ENCODE results near the gene RPUSD1.
A peak's percentile ranks its signal among the peaks of the same experiment; 100 is the strongest.
"Not testable (repeated sequence)": the region's sequence is repeated elsewhere in the genome, so short reads cannot be mapped to it uniquely, and the experiment has no call there.

RPUSD1 gene, protein sequence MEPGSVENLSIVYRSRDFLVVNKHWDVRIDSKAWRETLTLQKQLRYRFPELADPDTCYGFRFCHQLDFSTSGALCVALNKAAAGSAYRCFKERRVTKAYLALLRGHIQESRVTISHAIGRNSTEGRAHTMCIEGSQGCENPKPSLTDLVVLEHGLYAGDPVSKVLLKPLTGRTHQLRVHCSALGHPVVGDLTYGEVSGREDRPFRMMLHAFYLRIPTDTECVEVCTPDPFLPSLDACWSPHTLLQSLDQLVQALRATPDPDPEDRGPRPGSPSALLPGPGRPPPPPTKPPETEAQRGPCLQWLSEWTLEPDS

GRCh38 chr16:787978-788398, at the start of gene RPUSD1:
Gene RPUSD1 (minus strand): TSS chr16:788381. CDS start chr16:787737, 644 bp downstream.
- DNase-seq: no peak

GRCh38 chr16:836822-837221, 48.6 kb upstream of the RPUSD1 start:
- not testable (repeated sequence) for DNase-seq

DNA sequence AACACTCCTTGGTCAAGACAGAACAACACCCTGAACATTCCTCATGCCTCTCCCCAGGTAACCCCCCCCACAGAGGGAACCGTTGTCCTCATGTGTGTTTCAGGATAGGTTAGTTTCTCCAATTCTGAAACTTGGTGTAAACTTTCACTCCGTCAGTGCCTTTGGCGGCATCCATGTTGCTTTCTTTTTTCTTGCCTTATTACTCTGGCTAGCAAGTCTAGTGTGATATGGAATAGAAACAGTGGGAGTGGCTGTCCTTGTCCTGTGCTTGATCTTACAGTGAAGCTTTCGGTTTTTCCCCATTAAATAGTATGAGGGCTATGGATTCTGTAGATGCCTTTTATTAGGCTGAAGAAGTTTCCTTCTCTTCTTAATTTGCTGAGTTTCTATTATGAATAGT, 48.0 kb upstream of the RPUSD1 start:
- DNase-seq: no peak

DNA sequence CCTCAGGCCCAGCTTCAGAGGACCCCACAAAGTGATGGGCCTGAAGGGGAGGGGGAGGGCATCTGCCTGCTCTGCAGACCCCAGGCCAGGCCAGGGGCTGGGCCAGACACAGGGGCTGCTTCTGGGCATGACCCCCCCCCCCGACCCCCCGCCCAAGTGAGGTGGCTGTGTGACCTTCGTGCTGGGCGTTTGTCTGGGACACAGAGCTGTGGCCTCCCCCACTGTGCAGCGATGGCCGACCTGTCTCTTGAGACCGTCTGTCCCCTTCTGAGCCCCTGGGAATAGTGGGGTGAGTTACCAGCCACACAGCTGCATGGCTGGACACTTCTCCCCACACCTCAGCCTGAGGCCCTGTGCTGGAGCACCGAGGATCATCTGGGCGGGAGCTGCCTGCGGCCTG, 47.2 kb upstream of the RPUSD1 start:
- no peak for DNase-seq

GRCh38 chr16:833411-833810, 45.2 kb upstream of the RPUSD1 start:
- no peak for DNase-seq

GRCh38 chr16:832652-833336, 44.6 kb upstream of the RPUSD1 start:
- DNase-seq: no peak

- DNase-seq: no peak
Measured at GRCh38 chr16:831571-832413, 43.6 kb upstream of the RPUSD1 start.

GRCh38 chr16:830871-831570, 42.8 kb upstream of the RPUSD1 start:
- no peak for DNase-seq

DNA sequence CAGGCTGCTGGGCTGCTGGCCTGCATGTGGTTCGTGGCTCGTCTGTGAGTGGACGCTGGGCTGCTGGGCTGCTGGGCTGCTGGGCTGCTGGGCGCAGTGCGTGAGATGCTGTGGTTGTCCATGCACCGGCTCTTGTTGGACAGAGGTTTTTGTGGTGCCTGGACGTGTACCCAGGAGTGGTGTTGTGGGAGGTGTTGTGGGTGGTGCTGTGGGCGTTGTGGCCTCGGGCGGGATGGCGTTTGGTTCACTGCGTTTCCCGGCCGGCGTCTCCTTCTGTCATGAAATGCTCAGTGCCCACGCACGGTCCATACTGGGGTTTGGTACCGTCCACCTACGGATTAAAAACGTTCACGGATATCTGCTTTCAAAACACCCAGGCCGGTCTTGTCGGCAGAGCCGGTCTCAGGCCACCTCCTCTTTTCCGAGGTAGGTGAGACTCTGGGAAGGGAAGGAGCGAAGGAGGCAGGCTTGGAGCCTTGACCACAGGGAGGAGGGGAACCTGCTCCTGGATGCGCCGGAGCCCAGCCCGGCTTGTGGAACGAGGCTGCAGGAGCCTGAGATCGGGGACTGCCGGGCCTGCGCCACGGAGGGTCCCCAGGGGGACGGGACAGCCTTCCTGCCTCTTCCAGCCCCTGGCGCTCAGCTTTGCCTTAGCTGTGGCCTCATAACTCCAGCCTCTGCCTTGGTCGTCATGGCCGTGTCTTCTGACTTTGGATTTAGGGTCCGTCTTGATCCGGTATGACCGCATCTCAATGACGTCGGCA, 42.1 kb upstream of the RPUSD1 start:
- DNase-seq: no peak

- no peak for DNase-seq
Measured at GRCh38 chr16:828891-829290, 40.7 kb upstream of the RPUSD1 start.

DNA sequence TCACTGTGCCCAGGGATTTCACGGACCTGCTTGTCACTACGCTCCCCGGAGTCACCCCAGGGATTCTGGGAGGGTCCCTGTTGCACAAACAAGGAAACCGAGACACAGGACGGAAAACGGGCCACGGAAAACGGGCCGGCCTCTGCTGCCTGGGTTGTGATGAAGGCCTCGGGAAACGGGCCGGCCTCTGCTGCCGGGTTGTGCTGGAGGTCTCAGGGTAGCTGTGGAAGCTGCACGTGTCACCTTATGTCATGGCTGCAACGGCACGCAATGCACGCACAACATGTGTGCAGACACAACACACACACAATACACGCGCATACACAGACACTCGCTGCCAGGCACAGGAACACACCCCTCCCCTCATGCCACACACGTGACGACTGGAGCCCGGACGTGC, 39.3 kb upstream of the RPUSD1 start:
- no peak for DNase-seq

- DNase-seq: peak in 37 of 56 donors; percentile 9 to 83 (median 39)
Measured at GRCh38 chr16:825341-826061, 37.3 kb upstream of the RPUSD1 start.

DNA sequence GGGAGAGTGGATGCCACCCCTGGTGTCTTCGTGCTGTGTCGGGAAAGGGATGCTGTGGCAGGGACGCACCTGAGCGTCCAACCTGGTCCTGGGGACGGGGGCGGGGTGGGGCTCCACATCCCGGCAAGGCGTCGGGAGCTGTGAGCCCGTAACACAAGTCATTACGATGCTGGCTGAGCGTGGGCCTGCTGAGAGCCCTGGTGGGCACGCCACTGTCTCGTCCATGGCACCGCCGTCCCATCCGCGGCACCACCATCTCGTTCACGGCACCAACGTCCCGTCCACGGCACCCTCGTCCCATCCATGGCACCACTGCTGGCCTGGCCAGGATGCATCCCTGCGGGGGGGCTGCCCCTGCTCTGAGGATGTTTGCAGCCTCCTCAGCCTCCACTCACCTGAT, 36.4 kb upstream of the RPUSD1 start:
- no peak for DNase-seq

GRCh38 chr16:824194-824593, 36.0 kb upstream of the RPUSD1 start:
- DNase-seq: no peak

DNA sequence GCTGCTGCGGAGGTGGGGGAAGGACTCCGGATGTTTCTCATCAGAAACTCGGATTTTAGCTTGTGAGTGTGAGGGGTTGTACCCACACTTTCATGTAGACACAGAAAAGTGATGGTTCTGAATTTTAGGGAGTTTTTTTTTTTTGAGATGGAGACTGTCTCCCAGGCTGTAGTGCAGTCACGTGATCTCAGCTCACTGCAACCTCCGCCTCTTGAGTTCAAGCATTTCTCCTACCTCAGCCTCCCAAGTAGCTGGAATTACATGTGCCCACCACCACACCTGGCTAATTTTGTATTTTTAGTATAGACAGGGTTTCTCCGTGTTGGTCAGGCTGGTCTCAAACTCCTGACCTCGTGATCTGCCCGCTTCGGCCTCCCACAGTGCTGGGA, 34.7 kb upstream of the RPUSD1 start:
- no peak for DNase-seq

DNA sequence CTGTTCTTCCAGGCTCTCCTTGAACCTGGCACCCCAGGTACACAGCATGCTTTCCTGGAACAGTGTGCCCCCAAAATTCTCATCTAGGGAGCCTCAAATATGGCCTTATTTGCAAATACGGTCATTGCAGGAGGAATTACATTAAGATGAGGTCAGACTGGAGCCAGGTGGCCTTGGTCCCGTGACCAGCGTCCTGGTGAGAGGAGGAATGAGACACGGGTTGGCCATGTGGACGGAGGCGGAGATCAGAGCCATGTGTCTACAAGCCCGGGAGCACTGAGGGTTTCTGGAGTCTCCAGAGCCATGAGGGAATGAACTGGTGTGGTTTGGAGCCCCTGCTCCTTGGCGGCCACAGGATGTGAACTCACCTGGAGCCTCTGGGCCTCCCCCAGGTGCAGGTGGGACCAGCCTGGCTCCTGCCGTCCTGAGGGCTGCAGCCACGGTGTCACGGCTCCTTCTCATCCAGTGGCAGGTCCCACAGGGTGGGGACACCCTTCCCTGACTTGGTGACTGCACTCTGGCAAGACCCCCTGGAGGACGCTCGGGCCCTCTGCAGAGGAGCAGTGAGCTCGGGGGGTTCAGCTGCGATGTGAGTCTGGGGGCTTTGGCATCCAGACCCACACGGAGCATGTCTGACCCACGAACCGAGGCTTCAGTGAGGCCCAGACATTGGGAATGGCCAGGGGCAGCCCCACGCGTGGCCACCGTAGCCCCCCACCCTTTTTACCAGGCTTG, 34.2 kb upstream of the RPUSD1 start:
- no peak for DNase-seq

GRCh38 chr16:821751-822150, 33.6 kb upstream of the RPUSD1 start:
- no peak for DNase-seq

DNA sequence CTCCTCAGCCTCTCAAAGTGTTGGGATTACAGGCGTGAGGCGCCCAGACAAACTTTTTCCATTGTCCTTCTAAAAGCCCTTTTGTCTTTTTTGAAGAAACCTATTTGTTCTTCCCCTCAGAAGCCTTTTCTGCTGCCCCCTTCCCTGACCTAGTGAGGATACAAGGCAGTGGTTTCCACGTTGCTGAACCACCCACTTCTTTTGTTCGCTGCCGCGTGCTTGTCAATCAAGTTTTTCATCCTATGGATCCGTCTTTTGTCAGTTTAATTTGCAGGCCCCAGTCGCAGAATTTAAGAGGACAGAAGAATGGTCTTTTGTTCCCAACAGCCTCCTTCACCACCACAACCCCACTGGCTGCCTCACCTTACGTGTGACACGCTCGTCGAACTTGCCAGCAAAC, 32.6 kb upstream of the RPUSD1 start:
- DNase-seq: no peak

DNA sequence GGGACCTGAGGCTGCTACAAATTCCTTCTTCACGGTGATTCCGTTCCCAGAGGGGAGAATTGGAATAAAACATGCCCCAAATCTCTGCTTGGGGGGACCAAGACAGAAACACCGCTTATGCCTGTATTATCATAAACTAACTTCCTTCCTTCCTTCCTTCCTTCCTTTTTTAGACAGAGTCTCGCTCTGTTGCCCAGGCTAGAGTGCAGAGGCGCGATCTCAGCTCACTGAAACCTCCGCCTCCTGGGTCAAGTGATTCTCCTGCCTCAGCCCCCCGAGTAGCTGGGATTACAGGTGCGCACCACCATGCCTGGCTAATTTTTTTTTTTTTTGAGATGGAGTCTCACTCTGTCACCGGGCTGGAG, 31.8 kb upstream of the RPUSD1 start:
- not testable (repeated sequence) for DNase-seq

Measured in nucleus accumbens (tissue), 56 donors.